ENCODE results near the gene VPS13C. TPM values are rescaled to one million over a fixed set of nuclear protein-coding genes. Genes with fewer than 3 reads are reported as not detected.

The VPS13C gene
- total RNA-seq, 2 donors from 2014 or later = 28.7 to 47.2 TPM

DNA sequence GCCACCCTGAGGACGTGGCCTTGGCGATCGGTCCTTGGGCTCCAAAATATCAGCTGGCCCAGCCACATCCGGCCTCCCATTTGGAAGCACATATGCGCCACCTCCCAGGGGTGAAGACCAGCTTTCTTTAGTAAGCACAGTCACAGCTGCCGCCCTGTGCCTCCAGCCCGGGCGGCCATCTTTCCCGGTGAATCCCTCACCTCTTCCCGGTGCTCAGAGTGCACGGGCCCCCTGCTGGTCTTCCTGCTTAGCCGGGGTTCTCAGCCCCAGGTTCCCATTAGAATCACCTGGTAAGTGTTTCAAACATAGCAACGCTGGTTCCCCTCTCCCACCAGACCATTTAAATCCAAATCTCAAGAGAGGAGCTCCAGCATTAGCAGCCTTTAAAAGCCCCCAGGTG lies 232.2 kb downstream of the VPS13C start:
- 88 to 94% methylated on average over 5 to 13 of the region's 13 CpGs for WGBS, 2 experiments (ENCODE audit: insufficient coverage in 1 of 2, insufficient read length in 1 of 2)
- H3K27ac ChIP-seq (ENCODE audit: low read depth, low read length) = no peak overlapping the region
- no peaks in the 10 kb centered on the region for H3K36me3 ChIP-seq (ENCODE audit: control insufficient read depth, insufficient read depth, low read length)
- H3K4me1 Mint-ChIP-seq = no peaks in the 10 kb centered on the region
- no peaks in the 10 kb centered on the region for H3K36me3 Mint-ChIP-seq (ENCODE audit: low read depth)
- TF ChIP-seq, protein P1, sequence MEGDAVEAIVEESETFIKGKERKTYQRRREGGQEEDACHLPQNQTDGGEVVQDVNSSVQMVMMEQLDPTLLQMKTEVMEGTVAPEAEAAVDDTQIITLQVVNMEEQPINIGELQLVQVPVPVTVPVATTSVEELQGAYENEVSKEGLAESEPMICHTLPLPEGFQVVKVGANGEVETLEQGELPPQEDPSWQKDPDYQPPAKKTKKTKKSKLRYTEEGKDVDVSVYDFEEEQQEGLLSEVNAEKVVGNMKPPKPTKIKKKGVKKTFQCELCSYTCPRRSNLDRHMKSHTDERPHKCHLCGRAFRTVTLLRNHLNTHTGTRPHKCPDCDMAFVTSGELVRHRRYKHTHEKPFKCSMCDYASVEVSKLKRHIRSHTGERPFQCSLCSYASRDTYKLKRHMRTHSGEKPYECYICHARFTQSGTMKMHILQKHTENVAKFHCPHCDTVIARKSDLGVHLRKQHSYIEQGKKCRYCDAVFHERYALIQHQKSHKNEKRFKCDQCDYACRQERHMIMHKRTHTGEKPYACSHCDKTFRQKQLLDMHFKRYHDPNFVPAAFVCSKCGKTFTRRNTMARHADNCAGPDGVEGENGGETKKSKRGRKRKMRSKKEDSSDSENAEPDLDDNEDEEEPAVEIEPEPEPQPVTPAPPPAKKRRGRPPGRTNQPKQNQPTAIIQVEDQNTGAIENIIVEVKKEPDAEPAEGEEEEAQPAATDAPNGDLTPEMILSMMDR (conservative IDR thresholded peaks at IDR 0.05) = peak; percentile 39
- H3K4me3 Mint-ChIP-seq = no peak overlapping the region
- H3K9me3 Mint-ChIP-seq = no peaks in the 10 kb centered on the region
- no peak overlapping the region for H3K27ac Mint-ChIP-seq
- no peaks in the 10 kb centered on the region for H3K27me3 Mint-ChIP-seq (ENCODE audit: insufficient read depth)
- H3K4me1 ChIP-seq (ENCODE audit: control insufficient read depth, insufficient read depth, low read length) = no peaks in the 10 kb centered on the region
- no peak overlapping the region for H3K4me3 ChIP-seq (ENCODE audit: low read length)
- no peaks in the 10 kb centered on the region for H3K27me3 ChIP-seq (ENCODE audit: control insufficient read depth, insufficient read depth, low read length, poor library complexity, severe bottlenecking)
- no peaks in the 10 kb centered on the region for H3K9me3 ChIP-seq (ENCODE audit: control insufficient read depth, low read length)
- DNase-seq = no peak
- no peak overlapping the region for H3K9ac ChIP-seq (ENCODE audit: extremely low read depth, low read length, poor library complexity, severe bottlenecking)

DNA sequence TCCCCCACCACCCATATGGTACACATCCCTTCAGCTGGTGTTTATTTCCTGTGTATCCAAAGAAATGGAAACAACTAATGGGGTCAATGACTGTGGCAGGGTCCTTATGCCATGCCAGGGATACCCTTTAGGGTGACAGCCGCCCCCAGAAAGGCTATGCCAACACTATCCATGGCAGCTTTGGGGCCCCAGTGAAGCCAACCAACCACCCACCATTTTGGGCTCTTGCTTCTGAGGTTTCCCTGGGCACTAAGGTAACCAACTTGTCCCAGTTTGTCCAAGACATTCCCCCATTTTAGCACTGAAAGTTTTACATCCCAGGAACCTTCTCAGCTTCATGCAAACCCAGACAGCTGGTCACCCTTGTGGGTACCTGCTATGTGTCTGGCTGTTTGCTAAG lies 233.1 kb downstream of the VPS13C start:
- H3K4me3 ChIP-seq (ENCODE audit: low read length) = no peak overlapping the region
- H3K4me3 Mint-ChIP-seq = no peak overlapping the region
- DNase-seq = no peak
- no peaks in the 10 kb centered on the region for H3K36me3 ChIP-seq (ENCODE audit: control insufficient read depth, insufficient read depth, low read length)
- H3K9me3 Mint-ChIP-seq = no peaks in the 10 kb centered on the region
- H3K4me1 Mint-ChIP-seq = no peaks in the 10 kb centered on the region
- no peaks in the 10 kb centered on the region for H3K27me3 Mint-ChIP-seq (ENCODE audit: insufficient read depth)
- no peak overlapping the region for H3K27ac ChIP-seq (ENCODE audit: low read depth, low read length)
- WGBS, 2 experiments (ENCODE audit: insufficient coverage in 1 of 2, insufficient read length in 1 of 2) = 67 to 86% methylated on average over 1 of the region's 1 CpG
- no peaks in the 10 kb centered on the region for H3K4me1 ChIP-seq (ENCODE audit: control insufficient read depth, insufficient read depth, low read length)
- H3K9me3 ChIP-seq (ENCODE audit: control insufficient read depth, low read length) = no peaks in the 10 kb centered on the region
- H3K27ac Mint-ChIP-seq = no peak overlapping the region
- H3K9ac ChIP-seq (ENCODE audit: extremely low read depth, low read length, poor library complexity, severe bottlenecking) = no peak overlapping the region
- no peaks in the 10 kb centered on the region for H3K36me3 Mint-ChIP-seq (ENCODE audit: low read depth)
- TF ChIP-seq, protein P1 (conservative IDR thresholded peaks at IDR 0.05) = no peak
- no peaks in the 10 kb centered on the region for H3K27me3 ChIP-seq (ENCODE audit: control insufficient read depth, insufficient read depth, low read length, poor library complexity, severe bottlenecking)

DNA sequence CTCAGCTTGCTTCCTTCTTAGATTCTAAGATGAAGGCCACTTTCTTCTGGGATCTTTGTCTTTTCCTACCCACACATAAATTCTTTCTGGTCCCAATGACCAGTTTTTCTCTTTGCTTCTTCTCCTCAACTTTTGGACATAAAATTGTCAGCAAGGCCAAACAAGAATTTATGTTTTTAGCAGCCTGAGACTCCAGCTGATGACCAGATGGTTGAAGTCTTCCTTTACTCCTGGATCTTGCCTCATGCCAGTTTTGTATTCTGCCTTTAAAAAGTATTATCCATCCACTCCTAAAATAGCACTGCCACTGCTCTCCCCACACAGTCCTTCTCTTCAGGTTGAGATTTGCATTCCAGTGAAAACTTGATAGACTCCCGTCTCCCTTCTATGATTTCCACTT lies 236.0 kb downstream of the VPS13C start:
- Histone ChIP-seq H3K27me3 (ENCODE audit: control insufficient read depth, insufficient read depth, low read length, poor library complexity, severe bottlenecking) (no peaks in the 10 kb centered on the region), H3K9me3 (ENCODE audit: control insufficient read depth, low read length) (no peaks in the 10 kb centered on the region), H3K36me3 (ENCODE audit: control insufficient read depth, insufficient read depth, low read length) (no peaks in the 10 kb centered on the region), H3K4me1 (ENCODE audit: control insufficient read depth, insufficient read depth, low read length) (no peaks in the 10 kb centered on the region), H3K9ac (ENCODE audit: extremely low read depth, low read length, poor library complexity, severe bottlenecking) (no peak overlapping the region), H3K27ac (ENCODE audit: low read depth, low read length) (no peak overlapping the region), H3K4me3 (ENCODE audit: low read length) (no peak overlapping the region)
- WGBS, 2 experiments (ENCODE audit: insufficient coverage in 1 of 2, insufficient read length in 1 of 2) = 64 to 65% methylated on average over 1 of the region's 1 CpG
- DNase-seq = no peak
- Mint-ChIP-seq H3K27me3 (ENCODE audit: insufficient read depth) (peaks cover 8% of the 10 kb centered on the region), H3K4me3 (no peak overlapping the region), H3K9me3 (no peaks in the 10 kb centered on the region), H3K4me1 (no peaks in the 10 kb centered on the region), H3K36me3 (ENCODE audit: low read depth) (no peaks in the 10 kb centered on the region), H3K27ac (no peak overlapping the region)
- TF ChIP-seq, protein P1 (conservative IDR thresholded peaks at IDR 0.05) = no peak
